ENCODE measurements around the gene APBB1. TPM values are rescaled to one million over a fixed set of nuclear protein-coding genes. Genes with fewer than 3 reads are reported as not detected.

APBB1 gene
- total and polyA plus RNA-seq, 9 of the 15 experiments (the other 6 are each of a cell fraction or from before 2014, with no cell fraction given), result 0.04 to 0.73 (median 0.40) TPM

DNA sequence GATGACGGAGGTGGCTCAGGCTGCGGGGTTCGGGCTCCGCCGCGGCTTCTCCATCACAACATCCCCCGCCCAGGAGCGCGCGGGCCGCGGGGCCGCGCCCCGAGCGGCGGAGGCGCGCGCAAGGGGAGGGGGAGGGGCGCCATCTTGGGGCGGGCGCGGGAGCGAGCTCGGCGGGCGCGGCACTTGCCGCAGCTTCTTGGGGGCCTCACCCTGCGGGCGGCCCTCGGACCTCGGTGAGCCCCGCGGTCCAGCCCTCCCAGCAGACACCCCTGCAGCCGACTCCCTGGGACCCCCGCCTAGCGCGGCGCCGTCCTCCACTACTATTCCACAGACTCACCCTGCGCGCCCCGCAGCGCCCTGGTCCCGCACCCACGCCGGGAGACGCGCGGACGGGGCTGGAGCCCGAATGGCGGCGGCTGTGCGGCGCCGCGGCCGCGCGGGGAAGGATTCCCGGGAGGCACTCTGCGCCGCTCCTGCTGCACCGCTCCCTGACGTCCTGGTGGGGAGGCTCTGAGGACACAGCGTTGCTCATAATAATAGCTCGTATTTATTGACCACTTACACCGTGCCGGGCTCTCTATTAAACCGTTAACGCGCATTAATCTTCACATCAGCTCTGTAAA lies at the start of gene APBB1 (continued):
- TF ChIP-seq TCF7L2 (IDR thresholded peaks at IDR 0.05; ENCODE audit: low read depth, low read length) (no peak), C11orf30 (IDR thresholded peaks at IDR 0.05; ENCODE audit: low read depth) (no peak), SMAD1 (IDR thresholded peaks at IDR 0.05; ENCODE audit: low read depth, low read length, partially characterized antibody) (no peak), ZKSCAN3 (CRISPR knock-in tag; IDR thresholded peaks at IDR 0.05) (no peak), FOS (IDR thresholded peaks at IDR 0.05; ENCODE audit: extremely low read depth, insufficient read length) (no peak), HIVEP1 (CRISPR knock-in tag; IDR thresholded peaks at IDR 0.05) (no peak), SMAD2 (IDR thresholded peaks at IDR 0.05; ENCODE audit: low read depth, low read length) (no peak), MEIS2 (IDR thresholded peaks at IDR 0.05; ENCODE audit: partially characterized antibody) (no peak), SIN3B (IDR thresholded peaks at IDR 0.05; ENCODE audit: low read depth) (0 out of 2 replicates have a peak, but pooled peaks have one; percentile 16), NCOA2 (IDR thresholded peaks at IDR 0.05; ENCODE audit: partially characterized antibody in 2 of 2) (no peak)
- TF ChIP-seq, protein P1, sequence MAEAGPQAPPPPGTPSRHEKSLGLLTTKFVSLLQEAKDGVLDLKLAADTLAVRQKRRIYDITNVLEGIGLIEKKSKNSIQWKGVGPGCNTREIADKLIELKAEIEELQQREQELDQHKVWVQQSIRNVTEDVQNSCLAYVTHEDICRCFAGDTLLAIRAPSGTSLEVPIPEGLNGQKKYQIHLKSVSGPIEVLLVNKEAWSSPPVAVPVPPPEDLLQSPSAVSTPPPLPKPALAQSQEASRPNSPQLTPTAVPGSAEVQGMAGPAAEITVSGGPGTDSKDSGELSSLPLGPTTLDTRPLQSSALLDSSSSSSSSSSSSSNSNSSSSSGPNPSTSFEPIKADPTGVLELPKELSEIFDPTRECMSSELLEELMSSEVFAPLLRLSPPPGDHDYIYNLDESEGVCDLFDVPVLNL (CRISPR knock-in tag; IDR thresholded peaks at IDR 0.05; ENCODE audit: low read depth), result no peak
- TF ChIP-seq, protein P2, sequence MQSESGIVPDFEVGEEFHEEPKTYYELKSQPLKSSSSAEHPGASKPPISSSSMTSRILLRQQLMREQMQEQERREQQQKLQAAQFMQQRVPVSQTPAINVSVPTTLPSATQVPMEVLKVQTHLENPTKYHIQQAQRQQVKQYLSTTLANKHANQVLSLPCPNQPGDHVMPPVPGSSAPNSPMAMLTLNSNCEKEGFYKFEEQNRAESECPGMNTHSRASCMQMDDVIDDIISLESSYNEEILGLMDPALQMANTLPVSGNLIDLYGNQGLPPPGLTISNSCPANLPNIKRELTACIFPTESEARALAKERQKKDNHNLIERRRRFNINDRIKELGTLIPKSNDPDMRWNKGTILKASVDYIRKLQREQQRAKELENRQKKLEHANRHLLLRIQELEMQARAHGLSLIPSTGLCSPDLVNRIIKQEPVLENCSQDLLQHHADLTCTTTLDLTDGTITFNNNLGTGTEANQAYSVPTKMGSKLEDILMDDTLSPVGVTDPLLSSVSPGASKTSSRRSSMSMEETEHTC (IDR thresholded peaks at IDR 0.05), result no peak
- TF ChIP-seq, protein P3, sequence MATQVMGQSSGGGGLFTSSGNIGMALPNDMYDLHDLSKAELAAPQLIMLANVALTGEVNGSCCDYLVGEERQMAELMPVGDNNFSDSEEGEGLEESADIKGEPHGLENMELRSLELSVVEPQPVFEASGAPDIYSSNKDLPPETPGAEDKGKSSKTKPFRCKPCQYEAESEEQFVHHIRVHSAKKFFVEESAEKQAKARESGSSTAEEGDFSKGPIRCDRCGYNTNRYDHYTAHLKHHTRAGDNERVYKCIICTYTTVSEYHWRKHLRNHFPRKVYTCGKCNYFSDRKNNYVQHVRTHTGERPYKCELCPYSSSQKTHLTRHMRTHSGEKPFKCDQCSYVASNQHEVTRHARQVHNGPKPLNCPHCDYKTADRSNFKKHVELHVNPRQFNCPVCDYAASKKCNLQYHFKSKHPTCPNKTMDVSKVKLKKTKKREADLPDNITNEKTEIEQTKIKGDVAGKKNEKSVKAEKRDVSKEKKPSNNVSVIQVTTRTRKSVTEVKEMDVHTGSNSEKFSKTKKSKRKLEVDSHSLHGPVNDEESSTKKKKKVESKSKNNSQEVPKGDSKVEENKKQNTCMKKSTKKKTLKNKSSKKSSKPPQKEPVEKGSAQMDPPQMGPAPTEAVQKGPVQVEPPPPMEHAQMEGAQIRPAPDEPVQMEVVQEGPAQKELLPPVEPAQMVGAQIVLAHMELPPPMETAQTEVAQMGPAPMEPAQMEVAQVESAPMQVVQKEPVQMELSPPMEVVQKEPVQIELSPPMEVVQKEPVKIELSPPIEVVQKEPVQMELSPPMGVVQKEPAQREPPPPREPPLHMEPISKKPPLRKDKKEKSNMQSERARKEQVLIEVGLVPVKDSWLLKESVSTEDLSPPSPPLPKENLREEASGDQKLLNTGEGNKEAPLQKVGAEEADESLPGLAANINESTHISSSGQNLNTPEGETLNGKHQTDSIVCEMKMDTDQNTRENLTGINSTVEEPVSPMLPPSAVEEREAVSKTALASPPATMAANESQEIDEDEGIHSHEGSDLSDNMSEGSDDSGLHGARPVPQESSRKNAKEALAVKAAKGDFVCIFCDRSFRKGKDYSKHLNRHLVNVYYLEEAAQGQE (IDR thresholded peaks at IDR 0.05; ENCODE audit: borderline replicate concordance), result no peak
- TF ChIP-seq, protein P3 (CRISPR knock-in tag; IDR thresholded peaks at IDR 0.05; ENCODE audit: low read depth), result 0 out of 2 replicates have a peak, but pooled peaks have one; percentile 58
- TF ChIP-seq, protein P4, sequence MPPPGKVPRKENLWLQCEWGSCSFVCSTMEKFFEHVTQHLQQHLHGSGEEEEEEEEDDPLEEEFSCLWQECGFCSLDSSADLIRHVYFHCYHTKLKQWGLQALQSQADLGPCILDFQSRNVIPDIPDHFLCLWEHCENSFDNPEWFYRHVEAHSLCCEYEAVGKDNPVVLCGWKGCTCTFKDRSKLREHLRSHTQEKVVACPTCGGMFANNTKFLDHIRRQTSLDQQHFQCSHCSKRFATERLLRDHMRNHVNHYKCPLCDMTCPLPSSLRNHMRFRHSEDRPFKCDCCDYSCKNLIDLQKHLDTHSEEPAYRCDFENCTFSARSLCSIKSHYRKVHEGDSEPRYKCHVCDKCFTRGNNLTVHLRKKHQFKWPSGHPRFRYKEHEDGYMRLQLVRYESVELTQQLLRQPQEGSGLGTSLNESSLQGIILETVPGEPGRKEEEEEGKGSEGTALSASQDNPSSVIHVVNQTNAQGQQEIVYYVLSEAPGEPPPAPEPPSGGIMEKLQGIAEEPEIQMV (tag; conservative IDR thresholded peaks at IDR 0.05; ENCODE audit: low read depth), result no peak
- TF ChIP-seq, protein P5, sequence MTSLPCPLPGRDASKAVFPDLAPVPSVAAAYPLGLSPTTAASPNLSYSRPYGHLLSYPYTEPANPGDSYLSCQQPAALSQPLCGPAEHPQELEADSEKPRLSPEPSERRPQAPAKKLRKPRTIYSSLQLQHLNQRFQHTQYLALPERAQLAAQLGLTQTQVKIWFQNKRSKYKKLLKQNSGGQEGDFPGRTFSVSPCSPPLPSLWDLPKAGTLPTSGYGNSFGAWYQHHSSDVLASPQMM (CRISPR knock-in tag; IDR thresholded peaks at IDR 0.05), result no peak

Measured in K562 (cell line).